ENCODE data around the gene TC2N.
"Not testable (repeated sequence)": the region's sequence is repeated elsewhere in the genome, so short reads cannot be mapped to it uniquely, and the experiment has no call there.

DNA sequence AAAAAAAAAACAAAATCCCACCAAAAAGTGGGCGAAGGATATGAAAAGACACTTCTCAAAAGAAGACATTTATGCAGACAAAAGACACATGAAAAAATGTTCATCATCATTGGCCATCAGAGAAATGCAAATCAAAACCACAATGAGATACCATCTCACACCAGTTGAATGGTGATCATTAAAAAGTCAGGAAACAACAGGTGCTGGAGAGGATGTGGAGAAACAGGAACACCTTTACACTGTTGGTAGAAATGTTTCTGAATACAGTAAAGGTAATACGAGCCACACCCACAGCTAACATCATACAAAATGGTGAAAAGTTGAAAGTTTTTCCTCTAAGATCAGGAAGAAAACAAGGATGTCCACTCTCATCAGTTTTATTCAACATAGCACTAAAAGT, 127.5 kb downstream of the TC2N start:
- TF ChIP-seq, protein P1, sequence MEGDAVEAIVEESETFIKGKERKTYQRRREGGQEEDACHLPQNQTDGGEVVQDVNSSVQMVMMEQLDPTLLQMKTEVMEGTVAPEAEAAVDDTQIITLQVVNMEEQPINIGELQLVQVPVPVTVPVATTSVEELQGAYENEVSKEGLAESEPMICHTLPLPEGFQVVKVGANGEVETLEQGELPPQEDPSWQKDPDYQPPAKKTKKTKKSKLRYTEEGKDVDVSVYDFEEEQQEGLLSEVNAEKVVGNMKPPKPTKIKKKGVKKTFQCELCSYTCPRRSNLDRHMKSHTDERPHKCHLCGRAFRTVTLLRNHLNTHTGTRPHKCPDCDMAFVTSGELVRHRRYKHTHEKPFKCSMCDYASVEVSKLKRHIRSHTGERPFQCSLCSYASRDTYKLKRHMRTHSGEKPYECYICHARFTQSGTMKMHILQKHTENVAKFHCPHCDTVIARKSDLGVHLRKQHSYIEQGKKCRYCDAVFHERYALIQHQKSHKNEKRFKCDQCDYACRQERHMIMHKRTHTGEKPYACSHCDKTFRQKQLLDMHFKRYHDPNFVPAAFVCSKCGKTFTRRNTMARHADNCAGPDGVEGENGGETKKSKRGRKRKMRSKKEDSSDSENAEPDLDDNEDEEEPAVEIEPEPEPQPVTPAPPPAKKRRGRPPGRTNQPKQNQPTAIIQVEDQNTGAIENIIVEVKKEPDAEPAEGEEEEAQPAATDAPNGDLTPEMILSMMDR (IDR thresholded peaks at IDR 0.05; ENCODE audit: poor library complexity), result not testable (repeated sequence)
- not testable (repeated sequence) for TF ChIP-seq EZH2 (IDR thresholded peaks at IDR 0.05; ENCODE audit: borderline replicate concordance); EZH2phosphoT487 (IDR thresholded peaks at IDR 0.05; ENCODE audit: low read depth, severe bottlenecking, unreplicated experiment)
